BLaER1 treated with 17β-estradiol and CSF1 and Interleukin-3, amounts not matched to agents 10 nM and 100 nM (cell line): ENCODE data around the gene EFNA5.
A peak's percentile ranks its signal among the peaks of the same experiment; 100 is the strongest.
"Not testable (repeated sequence)": the region's sequence is repeated elsewhere in the genome, so short reads cannot be mapped to it uniquely, and the experiment has no call there.

ENCODE experiments used
- H3K27ac ChIP-seq, 11 experiments: shearing (Covaris generic); formaldehyde crosslinking; 2 replicates each; pipeline ENCODE4 v1.8.1; 2022
- H3K27me3 ChIP-seq, 11 experiments: shearing (Covaris generic); formaldehyde crosslinking; 2 replicates each; pipeline ENCODE4 v1.8.1; 2022
- H3K36me3 ChIP-seq, 11 experiments: shearing (Covaris generic); formaldehyde crosslinking; 2 replicates each; pipeline ENCODE4 v1.8.1; 2022
- H3K4me1 ChIP-seq, 10 experiments: shearing (Covaris generic); formaldehyde crosslinking; 2 replicates each; pipeline ENCODE4 v1.8.1; 2022
- H3K4me2 ChIP-seq, 11 experiments: shearing (Covaris generic); formaldehyde crosslinking; 2 replicates each; pipeline ENCODE4 v1.8.1; 2022
- H3K4me3 ChIP-seq, 10 experiments: shearing (Covaris generic); formaldehyde crosslinking; 2 replicates each; pipeline ENCODE4 v1.8.1; 2022
- H3K9ac ChIP-seq, 11 experiments: shearing (Covaris generic); formaldehyde crosslinking; 2 replicates each; pipeline ENCODE4 v1.8.1; 2022
- H3K9me3 ChIP-seq, 11 experiments: shearing (Covaris generic); formaldehyde crosslinking; replicated peaks in 1 of 11; 2 replicates each; pipeline ENCODE4 v1.8.1; 2022
- H4K20me1 ChIP-seq, 11 experiments: shearing (Covaris generic); formaldehyde crosslinking; 2 replicates each; pipeline ENCODE4 v1.8.1; 2022
- Cebpa-rat ChIP-seq, 11 experiments: shearing (Covaris generic); IDR thresholded peaks; 2 replicates each; pipeline ENCODE4 v1.8.1; 2022

Gene EFNA5

DNA sequence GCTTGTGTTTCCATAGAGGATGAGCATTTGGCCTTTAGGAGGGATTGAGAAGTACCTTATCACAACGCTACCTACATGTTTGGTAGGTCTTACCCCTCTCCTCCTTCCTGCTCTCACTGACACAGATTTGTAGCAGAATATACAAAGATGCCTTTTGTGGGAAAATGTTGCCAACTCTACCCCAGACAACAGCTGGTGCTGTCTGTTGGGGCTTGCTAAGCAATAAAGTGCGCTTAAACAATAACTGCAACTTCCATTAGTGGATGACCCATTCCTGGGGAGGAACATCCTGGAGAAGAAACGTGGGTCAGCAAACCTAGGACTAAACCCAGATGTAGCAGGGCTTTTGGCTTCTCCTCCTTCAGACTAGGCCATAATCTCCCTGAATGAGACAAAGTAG lies 174.3 kb downstream of the EFNA5 start:
- Histone ChIP-seq H3K4me3 (no peak overlapping the region), H3K27me3 (no peaks in the 10 kb centered on the region), H3K27ac (no peak overlapping the region), H3K4me2 (no peak overlapping the region), H3K36me3 (no peaks in the 10 kb centered on the region), H3K9ac (no peak overlapping the region), H4K20me1 (no peaks in the 10 kb centered on the region), H3K9me3 (peaks cover 0 to 20% (median 11%) of the 10 kb centered on the region in 11 experiments; a peak in 9 of 22 replicates), H3K4me1 (no peaks in the 10 kb centered on the region)
- no peak for TF ChIP-seq Cebpa-rat (IDR thresholded peaks at IDR 0.05)

DNA sequence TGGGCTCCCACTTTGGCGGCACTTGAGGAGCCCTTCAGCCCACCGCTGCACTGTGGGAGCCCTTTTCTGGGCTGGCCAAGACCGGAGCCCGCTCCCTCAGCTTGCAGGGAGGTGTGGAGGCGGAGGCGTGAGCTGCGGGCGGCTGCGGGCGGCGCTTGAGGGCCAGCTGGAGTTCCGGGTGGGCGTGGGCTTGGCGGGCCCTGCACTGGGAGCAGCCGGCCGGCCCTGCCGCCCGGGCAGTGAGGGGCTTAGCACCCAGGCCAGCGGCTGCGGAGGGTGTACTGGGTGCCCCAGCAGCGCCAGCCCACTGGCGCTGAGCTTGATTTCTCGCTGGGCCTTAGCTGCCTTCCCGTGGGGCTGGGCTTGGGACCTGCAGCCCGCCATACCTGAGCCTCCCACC lies 176.6 kb downstream of the EFNA5 start:
- H3K4me3 ChIP-seq, H3K9ac ChIP-seq, H3K36me3 ChIP-seq, H3K27me3 ChIP-seq, H3K27ac ChIP-seq, H3K4me2 ChIP-seq, H3K4me1 ChIP-seq, H4K20me1 ChIP-seq: not testable (repeated sequence)
- peaks cover 0 to 20% (median 11%) of the 10 kb centered on the region in 11 experiments; a peak in 9 of 22 replicates for H3K9me3 ChIP-seq

DNA sequence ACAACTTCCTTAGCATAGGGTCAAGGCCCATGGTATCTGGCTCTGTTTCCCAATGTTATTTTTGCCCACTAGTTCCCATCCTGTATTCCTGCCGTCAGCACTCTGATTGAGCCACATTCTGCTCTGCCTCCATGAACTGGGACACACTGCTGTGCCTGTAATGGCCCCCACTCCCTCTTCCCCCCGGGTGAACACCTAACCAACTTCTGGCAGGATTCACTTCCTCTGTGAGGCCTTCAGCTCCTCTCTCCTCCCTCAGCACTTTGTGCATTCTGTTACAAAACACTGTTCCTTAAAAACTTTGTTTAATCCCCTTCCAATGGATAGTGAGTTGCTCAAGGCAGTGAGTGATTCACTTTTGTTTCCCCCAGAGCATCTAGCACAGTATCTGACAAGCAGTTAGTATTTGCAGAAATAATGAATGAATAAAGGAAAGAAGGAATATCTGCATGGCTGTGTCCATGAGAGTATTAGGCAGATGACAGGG lies 183.6 kb downstream of the EFNA5 start:
- Histone ChIP-seq H3K27ac (peak overlapping the region in 8 of 11 experiments; percentile 3 to 69 (median 40); a peak in 11 of 22 replicates), H3K4me3 (no peak overlapping the region), H3K27me3 (no peaks in the 10 kb centered on the region), H4K20me1 (no peaks in the 10 kb centered on the region), H3K36me3 (no peaks in the 10 kb centered on the region), H3K4me1 (peaks cover 0 to 23% (median 14%) of the 10 kb centered on the region in 10 experiments; a peak in 15 of 20 replicates), H3K4me2 (peak overlapping the region in 10 of 11 experiments; percentile 33 to 68 (median 46); a peak in 18 of 22 replicates), H3K9ac (no peak overlapping the region), H3K9me3 (no peaks in the 10 kb centered on the region)
- TF ChIP-seq Cebpa-rat (IDR thresholded peaks at IDR 0.05), result no peak

DNA sequence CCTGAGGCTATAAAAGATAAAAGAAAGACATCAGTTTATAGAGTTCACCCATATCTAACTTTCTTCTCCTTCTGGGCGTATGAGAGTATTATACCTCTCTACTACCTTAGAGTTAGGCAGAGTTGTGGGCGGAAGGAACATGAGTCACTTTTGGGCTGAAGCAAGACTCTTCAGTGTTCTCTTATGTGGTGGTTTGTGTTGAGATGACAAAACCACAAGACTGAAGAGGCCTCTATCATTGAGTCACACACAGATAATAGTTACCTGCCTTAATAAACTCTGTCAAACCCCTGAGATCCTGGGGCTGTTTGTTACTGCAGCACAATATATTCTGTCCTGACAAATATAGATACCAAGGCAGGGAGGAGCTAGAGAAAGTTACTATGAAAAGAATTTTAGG lies 184.2 kb downstream of the EFNA5 start:
- H3K36me3 ChIP-seq, result no peaks in the 10 kb centered on the region
- no peaks in the 10 kb centered on the region for H4K20me1 ChIP-seq
- no peak overlapping the region for H3K9ac ChIP-seq
- no peaks in the 10 kb centered on the region for H3K27me3 ChIP-seq
- H3K9me3 ChIP-seq, result no peaks in the 10 kb centered on the region
- H3K27ac ChIP-seq, result peak overlapping the region in 7 of 11 experiments; percentile 7 to 69 (median 40); a peak in 11 of 22 replicates
- H3K4me3 ChIP-seq, result no peak overlapping the region
- no peak for TF ChIP-seq Cebpa-rat (IDR thresholded peaks at IDR 0.05)
- peak overlapping the region in 10 of 11 experiments; percentile 33 to 68 (median 46); a peak in 19 of 22 replicates for H3K4me2 ChIP-seq
- peaks cover 0 to 23% (median 14%) of the 10 kb centered on the region in 10 experiments; a peak in 15 of 20 replicates for H3K4me1 ChIP-seq

DNA sequence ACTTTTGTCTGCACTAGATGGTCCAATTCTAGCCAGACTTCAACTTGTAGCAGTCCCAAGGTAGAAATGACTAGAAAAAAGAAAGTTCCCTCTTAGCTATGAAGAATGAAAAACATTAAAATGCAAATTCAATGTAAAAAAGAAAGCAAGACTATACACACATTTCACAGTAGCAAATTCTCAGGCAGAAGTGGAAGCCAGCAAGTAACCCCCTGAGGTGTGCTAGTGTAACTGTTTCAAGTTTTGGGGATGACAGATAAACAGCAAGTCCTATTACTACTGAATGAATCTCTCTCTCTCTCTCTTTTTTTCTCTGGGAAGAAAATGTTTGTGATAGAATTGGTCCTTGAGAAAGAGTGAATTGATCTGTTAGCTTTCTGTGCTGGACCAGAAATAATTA lies 185.6 kb downstream of the EFNA5 start:
- Histone ChIP-seq H3K4me1 (peaks cover 0 to 23% (median 14%) of the 10 kb centered on the region in 10 experiments; a peak in 15 of 20 replicates), H3K27me3 (no peaks in the 10 kb centered on the region), H3K36me3 (no peaks in the 10 kb centered on the region), H3K9ac (no peak overlapping the region), H3K4me3 (no peak overlapping the region), H3K27ac (0 out of 22 replicates have a peak overlapping the region, but pooled peaks of 1 of the 11 experiments have one; percentile 62), H3K9me3 (no peaks in the 10 kb centered on the region), H4K20me1 (no peaks in the 10 kb centered on the region), H3K4me2 (no peak overlapping the region)
- no peak for TF ChIP-seq Cebpa-rat (IDR thresholded peaks at IDR 0.05)

DNA sequence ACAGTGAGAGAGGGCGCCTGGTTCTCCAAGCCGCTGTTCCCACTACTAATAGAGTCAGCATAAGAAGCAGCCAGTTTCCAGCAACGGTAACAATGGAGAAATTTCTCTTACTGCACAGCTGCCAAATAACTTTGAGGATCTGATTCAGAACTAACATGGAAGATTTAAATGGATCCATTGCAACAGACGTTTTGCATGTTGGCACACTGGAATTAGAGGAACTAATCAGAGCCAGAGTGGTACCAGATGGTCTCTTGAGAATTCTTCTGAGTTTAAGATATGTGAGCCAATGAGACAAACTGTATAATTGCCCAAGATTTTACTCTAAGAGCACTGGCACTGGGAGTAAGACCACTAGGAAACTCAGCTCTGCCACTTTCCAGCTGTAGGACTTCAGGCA lies 186.5 kb downstream of the EFNA5 start:
- Histone ChIP-seq H3K27ac (no peak overlapping the region), H3K36me3 (no peaks in the 10 kb centered on the region), H3K27me3 (no peaks in the 10 kb centered on the region), H3K9ac (no peak overlapping the region), H3K9me3 (no peaks in the 10 kb centered on the region), H3K4me3 (no peak overlapping the region), H3K4me2 (peak overlapping the region in 1 of 11 experiments; percentile 4; a peak in 2 of 22 replicates), H3K4me1 (peaks cover 0 to 23% (median 14%) of the 10 kb centered on the region in 10 experiments; a peak in 15 of 20 replicates), H4K20me1 (no peaks in the 10 kb centered on the region)
- no peak for TF ChIP-seq Cebpa-rat (IDR thresholded peaks at IDR 0.05)

DNA sequence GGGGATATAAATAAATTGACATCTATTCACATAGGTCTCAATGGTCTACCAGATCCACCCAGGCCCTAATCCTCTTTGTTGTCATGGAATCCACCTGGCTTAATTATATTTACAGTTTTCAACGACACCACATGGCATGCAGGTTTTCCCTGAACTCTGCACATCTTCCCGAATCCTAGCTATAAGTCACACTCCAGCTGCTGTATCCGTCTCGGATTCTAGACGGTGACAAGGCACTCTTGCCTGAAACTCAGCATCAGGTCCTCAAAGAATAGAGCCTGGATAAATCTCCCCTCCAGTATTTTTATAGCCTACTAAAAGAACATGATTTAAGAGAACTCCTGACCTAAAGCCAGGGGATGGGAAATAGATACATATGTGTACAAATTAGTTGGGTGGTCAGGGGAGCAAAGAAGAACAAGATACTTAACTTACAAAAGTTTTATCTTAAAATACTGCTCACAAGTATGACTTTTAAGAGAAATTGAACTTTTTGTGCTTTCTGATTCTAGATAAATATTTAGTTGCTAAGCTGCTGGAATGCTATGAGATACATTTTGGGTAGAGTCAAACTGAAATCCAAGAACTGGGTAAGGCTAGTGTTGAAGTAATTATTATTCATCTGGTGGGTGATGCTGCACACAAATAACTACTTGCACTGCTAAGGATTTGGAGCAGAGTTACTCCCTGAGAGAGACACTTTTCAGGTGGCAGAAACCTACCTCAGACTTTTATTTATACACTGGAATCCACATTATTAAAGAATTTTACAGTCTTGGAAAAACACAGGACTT lies 187.3 kb downstream of the EFNA5 start:
- Histone ChIP-seq H3K4me2 (no peak overlapping the region), H3K4me1 (peaks cover 0 to 23% (median 14%) of the 10 kb centered on the region in 10 experiments; a peak in 15 of 20 replicates), H4K20me1 (no peaks in the 10 kb centered on the region), H3K27ac (no peak overlapping the region), H3K4me3 (no peak overlapping the region), H3K9me3 (no peaks in the 10 kb centered on the region), H3K36me3 (no peaks in the 10 kb centered on the region), H3K27me3 (no peaks in the 10 kb centered on the region), H3K9ac (no peak overlapping the region)
- TF ChIP-seq Cebpa-rat (IDR thresholded peaks at IDR 0.05), result no peak

DNA sequence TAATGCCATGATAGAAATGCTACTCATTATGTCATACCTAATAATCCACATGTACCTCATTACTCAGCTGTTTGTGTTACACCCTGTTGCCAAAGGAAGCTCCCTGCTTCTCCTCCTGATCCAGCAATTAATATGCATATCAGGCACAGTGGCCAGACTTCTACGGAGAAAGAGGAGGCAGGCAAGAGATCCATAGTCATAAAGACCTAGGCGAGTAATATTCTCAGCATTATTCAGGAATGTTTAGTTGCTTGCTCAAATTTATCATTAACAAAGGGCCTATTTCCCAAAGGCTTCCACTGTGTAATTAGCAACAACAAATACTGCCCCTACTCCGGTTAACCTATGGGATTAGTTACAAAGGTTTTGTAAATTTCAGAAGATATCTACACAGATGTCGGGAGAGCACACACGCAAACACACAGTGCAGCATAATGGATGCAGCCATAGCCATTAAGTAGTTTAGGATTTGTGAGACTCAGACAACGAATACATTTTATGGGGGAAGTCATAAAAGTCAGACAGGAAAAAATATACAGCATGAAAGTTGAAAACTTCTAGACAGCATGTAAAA lies 192.6 kb downstream of the EFNA5 start:
- Histone ChIP-seq H3K4me3 (no peak overlapping the region), H3K9ac (no peak overlapping the region), H3K36me3 (no peaks in the 10 kb centered on the region), H3K27ac (no peak overlapping the region), H4K20me1 (no peaks in the 10 kb centered on the region), H3K4me1 (peaks cover 0 to 7% (median 0%) of the 10 kb centered on the region in 10 experiments; a peak in 2 of 20 replicates), H3K27me3 (no peaks in the 10 kb centered on the region), H3K9me3 (no peaks in the 10 kb centered on the region), H3K4me2 (no peak overlapping the region)
- no peak for TF ChIP-seq Cebpa-rat (IDR thresholded peaks at IDR 0.05)

DNA sequence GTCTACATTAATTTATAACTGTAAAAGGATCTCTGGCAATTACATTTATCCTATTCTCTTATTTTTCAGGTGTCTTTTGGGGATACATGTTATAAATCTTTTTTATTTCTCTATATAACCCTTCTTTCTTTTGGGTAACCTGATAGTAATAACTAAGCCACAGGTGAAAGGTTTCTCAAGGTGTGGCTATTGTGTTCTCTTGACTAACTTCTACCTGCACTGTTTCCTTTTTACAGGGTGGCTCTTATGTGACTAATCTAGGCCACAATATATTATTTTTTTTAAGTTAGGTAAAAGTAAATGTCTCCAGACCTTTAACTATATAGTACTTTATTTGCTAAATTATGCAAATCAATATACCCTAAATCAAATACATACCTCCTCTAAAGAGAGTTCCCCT lies 193.2 kb downstream of the EFNA5 start:
- Histone ChIP-seq H3K4me1 (peaks cover 0 to 7% (median 0%) of the 10 kb centered on the region in 10 experiments; a peak in 2 of 20 replicates), H4K20me1 (no peaks in the 10 kb centered on the region), H3K27me3 (no peaks in the 10 kb centered on the region), H3K36me3 (no peaks in the 10 kb centered on the region), H3K9ac (no peak overlapping the region), H3K27ac (no peak overlapping the region), H3K4me2 (no peak overlapping the region), H3K4me3 (no peak overlapping the region), H3K9me3 (no peaks in the 10 kb centered on the region)
- TF ChIP-seq Cebpa-rat (IDR thresholded peaks at IDR 0.05), result no peak
